T-helper 9 cell (primary cell): Measurements from ENCODE around the gene PSMC2.
"Not testable (repeated sequence)": the region's sequence is repeated elsewhere in the genome, so short reads cannot be mapped to it uniquely, and the experiment has no call there.

Experiments
- DNase-seq: peaks from one replicate; pipeline ENCODE4 v3.0.0-alpha.2; 2020

PSMC2 gene

GRCh38 chr7:103379270-103379975, 32.0 kb downstream of the PSMC2 start:
- no peak for DNase-seq

- DNase-seq: no peak
Observed at GRCh38 chr7:103380395-103381191, 33.1 kb downstream of the PSMC2 start.

- no peak for DNase-seq
Observed at GRCh38 chr7:103381280-103382031, 34.0 kb downstream of the PSMC2 start.

GRCh38 chr7:103382032-103382402, 34.6 kb downstream of the PSMC2 start:
- DNase-seq: no peak

- DNase-seq: no peak
Observed at GRCh38 chr7:103387242-103387641, 39.8 kb downstream of the PSMC2 start.

GRCh38 chr7:103388469-103389140, 41.2 kb downstream of the PSMC2 start:
- DNase-seq: no peak

GRCh38 chr7:103389263-103389662, 41.8 kb downstream of the PSMC2 start:
- DNase-seq: no peak

- DNase-seq: no peak
Observed at GRCh38 chr7:103391150-103391549, 43.7 kb downstream of the PSMC2 start.

GRCh38 chr7:103391976-103392375, 44.5 kb downstream of the PSMC2 start:
- DNase-seq: no peak

- DNase-seq: no peak
Observed at GRCh38 chr7:103394566-103394965, 47.1 kb downstream of the PSMC2 start.

- DNase-seq: no peak
Observed at GRCh38 chr7:103395071-103395470, 47.6 kb downstream of the PSMC2 start.

- DNase-seq: no peak
Observed at GRCh38 chr7:103396471-103396870, 49.0 kb downstream of the PSMC2 start.

- no peak for DNase-seq
Observed at GRCh38 chr7:103398483-103399127, 51.2 kb downstream of the PSMC2 start.

GRCh38 chr7:103399687-103400086, 52.2 kb downstream of the PSMC2 start:
- DNase-seq: not testable (repeated sequence)

- not testable (repeated sequence) for DNase-seq
Observed at GRCh38 chr7:103405789-103406613, 58.6 kb downstream of the PSMC2 start.

GRCh38 chr7:103412151-103412550, 64.7 kb downstream of the PSMC2 start:
- DNase-seq: no peak

GRCh38 chr7:103413407-103413806, 66.0 kb downstream of the PSMC2 start:
- DNase-seq: no peak

- DNase-seq: no peak
Observed at GRCh38 chr7:103418241-103418640, 70.8 kb downstream of the PSMC2 start.
